Midbrain (tissue), 1 donor: ENCODE results near the gene THUMPD1.
"Not testable (repeated sequence)": the region's sequence is repeated elsewhere in the genome, so short reads cannot be mapped to it uniquely, and the experiment has no call there.

ENCODE experiments used
- DNase-seq: peaks from one replicate; lab custom pipeline; 2025; lab: John Stamatoyannopoulos, UW

THUMPD1 gene

DNA sequence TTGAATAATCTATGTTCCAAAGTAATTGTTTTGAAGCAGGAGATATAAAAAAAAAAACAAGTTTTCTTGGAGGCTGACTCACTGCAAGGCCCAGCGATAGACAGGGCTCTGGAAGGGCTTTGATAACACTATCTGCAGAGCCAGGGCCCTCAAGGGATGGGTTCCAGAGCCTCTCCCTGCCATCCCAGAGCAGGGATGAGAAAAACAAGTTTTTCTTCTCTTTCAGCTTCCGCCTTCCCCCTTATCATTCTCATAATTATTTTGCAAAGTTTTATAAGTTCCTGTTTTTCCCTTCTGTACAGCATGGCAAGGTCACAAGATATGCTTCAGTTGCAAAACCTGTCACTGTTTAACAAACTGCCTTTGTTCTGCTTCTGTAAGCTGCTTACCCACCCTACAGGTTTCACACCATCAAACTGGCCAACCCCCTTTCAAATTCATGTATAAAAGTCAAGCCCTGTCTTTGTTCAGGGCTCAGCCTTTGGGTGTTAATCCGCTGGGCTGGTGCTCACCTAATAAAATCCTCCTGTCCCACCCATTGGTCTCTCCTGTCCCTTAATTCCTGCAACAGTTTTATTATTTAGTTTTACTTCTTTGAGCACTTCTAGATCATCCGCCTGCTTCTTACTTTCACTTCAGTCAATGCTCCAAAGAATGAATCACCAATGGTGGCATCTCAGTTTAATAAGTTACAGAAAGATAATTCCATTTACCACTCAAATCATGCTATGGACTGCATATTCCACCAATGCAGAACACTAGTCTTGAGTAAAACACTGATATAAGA, 5.6 kb upstream of the THUMPD1 start:
- no peak for DNase-seq

DNA sequence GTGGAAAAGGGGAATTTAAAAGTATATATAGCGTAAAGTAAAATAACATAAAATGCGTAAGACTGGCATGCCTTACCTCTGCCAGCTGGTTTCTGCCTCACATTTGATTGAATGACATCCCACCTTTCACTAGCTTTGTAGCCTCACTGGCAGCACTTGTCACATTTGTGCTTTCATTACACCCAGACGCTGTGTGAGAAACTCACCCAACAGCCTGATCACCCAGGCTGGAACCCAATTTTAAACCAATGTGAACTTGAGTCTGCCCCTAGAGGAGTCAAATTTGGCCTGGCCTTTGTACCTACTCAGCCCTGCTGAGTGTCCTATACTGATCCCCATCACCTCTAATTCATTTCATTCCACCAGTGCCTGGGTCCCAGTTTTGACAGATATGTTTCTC, 4.8 kb upstream of the THUMPD1 start:
- DNase-seq = no peak

- DNase-seq = no peak
Measured at GRCh38 chr16:20744922-20745440, 3.4 kb upstream of the THUMPD1 start.

- no peak for DNase-seq
Measured at GRCh38 chr16:20743591-20743990, 2.0 kb upstream of the THUMPD1 start.

- DNase-seq = peak; percentile 86
Measured at GRCh38 chr16:20740901-20741521, 607 bp downstream of the THUMPD1 start.

DNA sequence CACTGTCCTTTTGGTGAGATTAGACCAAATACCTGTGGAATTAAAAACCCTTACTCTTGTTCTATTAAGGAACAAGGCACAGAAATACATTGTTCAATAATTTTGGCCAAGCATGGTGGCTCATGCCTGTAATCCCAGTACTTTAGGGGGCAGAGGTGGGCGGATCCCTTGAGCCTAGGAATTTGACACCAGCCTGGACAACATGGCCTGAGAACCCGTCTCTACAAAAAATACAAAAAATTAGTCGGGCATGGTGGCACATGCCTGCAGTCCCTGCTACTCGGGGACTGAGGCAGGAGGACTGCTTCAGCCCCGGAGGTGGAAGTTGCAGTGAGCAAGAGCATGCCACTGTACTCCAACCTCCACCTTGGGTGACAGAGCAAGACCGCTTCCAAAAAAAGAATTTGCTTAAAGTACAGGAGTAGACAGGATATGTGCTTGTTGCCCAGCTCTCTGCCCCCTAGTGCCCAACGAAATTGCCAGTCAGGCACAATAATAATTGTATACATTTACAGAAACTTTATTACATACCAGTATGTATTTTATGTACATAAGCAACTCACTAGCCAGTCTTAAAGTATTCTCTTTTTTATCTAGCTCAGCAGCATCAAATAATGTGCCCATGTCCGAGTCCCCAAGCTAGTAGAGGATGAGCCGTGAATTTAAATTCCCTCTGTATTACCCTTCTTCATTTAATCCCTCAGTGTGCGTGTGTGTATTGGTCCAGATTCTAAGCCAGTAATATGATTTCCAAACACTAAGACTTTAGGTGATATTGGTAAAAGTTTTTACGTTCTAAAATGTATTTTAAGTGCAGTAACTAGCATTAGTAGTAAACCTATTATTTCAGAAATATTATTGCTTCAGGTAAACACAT, 1.4 kb downstream of the THUMPD1 start:
- DNase-seq = no peak

DNA sequence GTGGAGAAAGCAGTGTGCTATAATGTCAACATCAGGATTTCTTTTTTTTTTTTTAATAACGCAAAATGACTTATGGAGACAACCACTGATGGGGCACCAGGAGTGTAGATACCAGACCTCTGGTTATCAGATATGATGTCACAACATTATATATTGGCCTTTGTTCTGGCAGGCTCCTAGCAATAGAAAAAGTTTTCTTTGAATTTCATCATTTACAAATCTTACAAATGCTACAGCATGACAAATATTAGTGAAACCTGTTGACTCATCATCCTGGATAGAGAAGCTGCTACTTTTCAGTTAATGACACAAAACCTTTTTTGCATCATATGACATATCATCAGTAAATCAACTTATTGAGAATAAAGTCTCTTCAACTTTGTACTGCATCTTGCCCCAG, 6.1 kb downstream of the THUMPD1 start:
- DNase-seq = no peak

- no peak for DNase-seq
Measured at GRCh38 chr16:20734782-20735181, 6.8 kb downstream of the THUMPD1 start.

- DNase-seq = no peak
Measured at GRCh38 chr16:20734056-20734455, 7.6 kb downstream of the THUMPD1 start.

DNA sequence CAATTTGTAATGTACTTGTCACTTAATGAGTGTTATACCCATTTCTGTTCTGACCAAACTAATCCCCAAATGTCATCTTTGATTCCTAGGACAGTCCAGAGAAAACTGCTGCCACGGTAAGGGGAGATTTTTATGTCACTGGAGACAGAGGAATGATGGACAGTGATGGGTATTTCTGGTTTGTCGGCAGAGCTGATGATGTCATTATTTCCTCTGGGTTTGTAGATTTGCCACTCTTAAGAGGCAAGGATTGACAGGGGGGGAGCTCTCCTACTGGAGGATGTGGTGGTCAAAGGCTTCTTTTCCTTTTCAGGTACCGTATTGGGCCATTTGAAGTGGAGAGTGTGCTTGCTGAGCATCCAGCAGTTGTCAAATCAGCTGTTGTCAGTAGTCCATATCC, 12.5 kb downstream of the THUMPD1 start:
- DNase-seq = no peak

DNA sequence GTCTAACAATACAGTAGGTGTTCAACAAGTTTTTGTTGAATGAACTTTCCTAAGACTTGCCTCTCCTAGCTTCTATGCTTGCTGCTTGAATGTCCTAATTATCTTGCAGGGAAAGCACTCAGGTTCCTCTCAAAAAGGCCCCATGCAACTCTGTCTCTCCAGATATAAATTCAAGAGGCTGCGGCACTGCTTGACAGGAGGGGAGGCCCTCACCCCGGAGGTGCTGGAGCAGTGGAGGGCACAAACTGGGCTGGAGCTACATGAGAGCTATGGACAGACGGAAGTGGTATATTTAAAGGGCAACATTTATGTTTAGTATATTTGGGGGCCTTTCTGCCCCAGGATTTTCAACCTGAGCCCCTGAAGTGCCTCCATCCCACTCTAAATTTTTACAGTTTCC, 14.4 kb downstream of the THUMPD1 start:
- DNase-seq = no peak

GRCh38 chr16:20726661-20727060, 15.0 kb downstream of the THUMPD1 start:
- DNase-seq = no peak

DNA sequence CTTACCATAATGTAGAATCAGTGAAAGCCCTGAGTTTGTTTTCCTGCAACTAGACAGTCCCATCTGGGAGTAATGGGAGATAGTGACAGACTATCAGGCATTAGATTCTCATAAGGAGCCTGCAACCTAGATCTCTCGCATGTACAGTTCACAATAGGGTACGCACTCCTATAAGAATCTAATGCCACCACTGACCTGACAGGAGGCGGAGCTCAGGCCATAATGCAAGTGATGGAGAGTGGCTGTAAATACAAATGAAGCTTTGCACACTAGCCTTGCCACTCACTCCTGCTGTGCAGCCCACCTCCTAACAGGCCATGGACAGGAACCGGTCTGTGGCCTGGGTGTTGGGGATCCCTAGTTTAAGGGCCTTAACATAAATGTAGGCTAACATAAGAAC, 21.4 kb downstream of the THUMPD1 start:
- no peak for DNase-seq

DNA sequence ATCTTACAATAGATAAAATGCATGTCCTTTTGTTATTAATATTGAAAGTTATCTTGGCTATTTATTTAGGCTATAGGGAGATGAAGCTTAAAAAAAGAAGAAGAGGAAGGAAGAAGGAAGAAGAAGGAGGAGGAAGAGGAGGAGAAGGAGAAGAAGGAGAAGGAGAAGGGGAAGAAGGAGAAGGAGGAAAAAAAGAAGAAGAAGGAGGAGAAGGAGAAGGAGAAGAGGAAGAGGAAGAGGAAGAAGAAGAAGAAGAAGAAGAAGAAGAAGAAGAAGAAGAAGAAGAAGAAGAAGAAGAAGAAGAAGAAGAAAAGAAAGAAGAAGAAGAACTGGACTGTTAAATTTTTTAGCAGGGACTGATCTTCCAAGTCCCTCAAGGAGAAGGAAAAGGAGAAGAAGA, 23.9 kb downstream of the THUMPD1 start:
- not testable (repeated sequence) for DNase-seq

DNA sequence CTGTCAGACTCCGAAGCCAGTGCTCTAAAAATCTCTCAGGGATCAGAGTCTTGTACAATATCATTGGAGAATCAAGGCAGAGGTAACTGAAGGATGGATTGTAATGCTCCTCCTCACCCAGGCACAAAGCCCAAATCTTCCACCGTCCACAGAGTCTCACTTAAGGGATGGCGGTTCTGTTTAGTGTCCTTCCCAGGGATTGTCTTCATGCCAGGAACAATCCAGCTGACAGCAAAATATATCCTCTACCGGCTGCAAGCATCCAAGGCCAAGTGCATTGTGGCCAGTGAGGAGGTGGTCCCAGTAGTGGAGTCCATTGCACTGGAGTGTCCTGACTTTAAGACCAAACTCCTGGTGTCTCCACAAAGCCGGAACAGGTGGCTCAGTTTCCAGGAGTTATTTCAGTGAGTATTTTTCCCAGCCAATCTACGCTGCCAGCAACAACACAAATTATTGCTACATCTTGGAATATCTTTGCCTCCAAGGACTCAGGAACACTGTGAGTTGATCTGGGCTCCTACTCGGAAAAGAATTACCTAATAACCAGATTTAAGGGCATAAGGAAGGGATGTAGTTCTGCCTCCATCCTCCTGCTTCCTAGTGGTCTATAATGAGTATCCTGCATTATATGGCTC, 30.2 kb downstream of the THUMPD1 start:
- DNase-seq = no peak

- DNase-seq = not testable (repeated sequence)
Measured at GRCh38 chr16:20708129-20708528, 33.5 kb downstream of the THUMPD1 start.

DNA sequence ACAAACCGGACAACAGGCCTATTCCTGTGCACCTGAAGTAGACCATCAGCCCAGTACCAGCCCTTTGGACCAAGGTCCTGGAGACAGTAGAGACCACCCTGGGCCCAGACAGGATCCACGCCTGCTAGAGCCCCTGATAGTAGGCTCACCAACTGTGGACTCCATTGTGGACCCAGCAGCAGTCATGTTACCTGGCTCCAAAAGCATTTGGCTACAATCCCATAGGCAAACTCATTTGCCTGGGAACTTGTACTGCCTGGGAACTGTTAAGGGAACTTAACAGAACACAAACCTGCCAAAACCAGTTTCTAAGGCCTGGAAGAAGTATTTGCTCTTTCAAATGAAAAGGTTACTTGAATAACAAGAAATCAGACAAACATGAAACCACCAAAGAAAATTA, 34.2 kb downstream of the THUMPD1 start:
- DNase-seq = no peak

DNA sequence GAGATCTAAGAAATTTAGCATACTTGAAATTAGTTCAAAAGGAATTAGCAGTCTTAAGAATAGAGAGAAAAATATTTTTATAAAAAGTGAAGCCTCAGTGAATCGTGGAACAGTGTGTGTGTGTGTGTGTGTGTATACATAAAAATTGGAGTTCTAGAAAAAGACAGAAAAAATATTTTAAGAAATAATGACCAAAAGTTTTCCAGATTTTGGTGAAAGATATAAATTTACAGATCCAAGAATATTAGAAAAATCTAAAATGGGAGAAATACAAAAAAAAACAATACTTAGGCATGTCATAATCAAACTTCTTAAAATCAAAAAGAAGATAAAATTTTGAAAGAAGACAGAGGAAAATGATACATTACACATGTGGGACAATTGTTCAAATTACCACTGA, 35.6 kb downstream of the THUMPD1 start:
- DNase-seq = not testable (repeated sequence)

DNA sequence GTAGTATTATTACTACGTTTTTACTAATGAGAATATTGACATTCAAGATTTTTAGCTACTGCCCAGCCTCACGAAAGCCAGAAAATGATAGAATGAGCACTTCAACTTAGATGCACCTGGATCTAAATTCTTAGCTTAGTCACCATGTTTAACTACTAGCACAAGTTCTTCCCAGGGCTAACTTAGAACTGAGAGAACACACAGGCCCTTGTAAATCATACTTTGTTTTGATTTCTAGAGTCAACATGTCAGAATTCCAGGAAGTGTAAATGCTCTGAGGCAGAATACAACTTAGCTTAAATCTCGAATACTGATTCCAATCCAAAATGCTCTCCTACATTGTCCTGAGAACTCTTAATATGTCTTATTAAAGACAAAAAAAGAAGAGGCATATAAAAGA, 37.3 kb downstream of the THUMPD1 start:
- no peak for DNase-seq

GRCh38 chr16:20701692-20702091, 39.9 kb downstream of the THUMPD1 start:
- DNase-seq = not testable (repeated sequence)

DNA sequence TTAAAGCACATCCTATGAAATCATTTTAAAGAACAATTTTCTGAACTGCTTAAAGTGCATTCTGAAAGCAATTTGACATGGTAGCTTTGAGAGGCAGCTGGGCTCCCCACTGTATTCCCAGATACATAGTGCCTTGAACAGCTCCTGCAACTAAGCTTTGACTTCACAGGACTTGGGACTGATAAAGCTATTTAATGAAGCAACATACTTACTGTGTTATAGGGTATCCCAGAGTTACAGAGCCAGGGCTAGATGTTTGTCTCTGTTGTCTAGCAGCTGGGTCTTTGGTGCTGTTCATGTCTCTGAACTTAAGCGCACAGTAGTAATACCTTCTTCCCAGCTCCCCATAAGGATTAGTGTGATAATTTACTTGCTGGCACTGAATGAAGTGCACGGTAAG, 45.0 kb downstream of the THUMPD1 start:
- DNase-seq = no peak

- DNase-seq = no peak
Measured at GRCh38 chr16:20695024-20695423, 46.6 kb downstream of the THUMPD1 start.
